Neuronal stem cell (in vitro differentiated cells): ENCODE measurements around the gene WFDC12.
"Not testable (repeated sequence)": the region's sequence is repeated elsewhere in the genome, so short reads cannot be mapped to it uniquely, and the experiment has no call there.

Experiments used
- DNase-seq: peaks from one replicate; pipeline ENCODE4 v3.0.0-alpha.2; 2013; ENCODE audit warnings: low spot score
- H2AFZ ChIP-seq: one replicate; pipeline ENCODE4 v1.6.1; 2013; ENCODE audit warnings: mild to moderate bottlenecking, low read length, inconsistent platforms
- H2AK5ac ChIP-seq: 2 replicates; pipeline ENCODE4 v1.6.1; 2013; ENCODE audit warnings: low read depth, mild to moderate bottlenecking, inconsistent platforms, low read length, moderate library complexity, mixed read lengths
- H2BK120ac ChIP-seq: 2 replicates; pipeline ENCODE4 v1.6.1; 2013; ENCODE audit warnings: low read depth, mild to moderate bottlenecking, inconsistent platforms, low read length, moderate library complexity, mixed read lengths
- H2BK12ac ChIP-seq: one replicate; pipeline ENCODE4 v1.6.1; 2013; ENCODE audit warnings: low read length, inconsistent platforms
- H2BK15ac ChIP-seq: 2 replicates; pipeline ENCODE4 v1.6.1; 2013; ENCODE audit warnings: mild to moderate bottlenecking, low read length, inconsistent platforms, mixed read lengths
- H2BK5ac ChIP-seq: one replicate; pipeline ENCODE4 v1.6.1; 2013; ENCODE audit warnings: inconsistent platforms, mild to moderate bottlenecking, low read length, moderate library complexity
- H3K14ac ChIP-seq: one replicate; pipeline ENCODE4 v1.6.1; 2013; ENCODE audit warnings: low read length, inconsistent platforms
- H3K18ac ChIP-seq: 2 replicates; pipeline ENCODE4 v1.6.1; 2013; ENCODE audit warnings: low read length, inconsistent platforms
- H3K23ac ChIP-seq: 2 replicates; pipeline ENCODE4 v1.6.1; 2013; ENCODE audit warnings: low read depth, mild to moderate bottlenecking, mixed read lengths, low read length, inconsistent platforms; ENCODE audit not compliant: poor library complexity
- H3K27ac ChIP-seq: replicated peaks from 3 replicates; pipeline ENCODE4 v1.5.1; 2013; ENCODE audit warnings: low read length, inconsistent platforms
- H3K27me3 ChIP-seq, 3 experiments: 2 replicates each; pipeline ENCODE4 v1.6.1; 2013; ENCODE audit warnings: low read length in 3 of 3, mild to moderate bottlenecking in 2 of 3, inconsistent platforms in 1 of 3, low read depth in 1 of 3, mixed read lengths in 1 of 3, moderate library complexity in 1 of 3; ENCODE audit not compliant: control insufficient read depth in 3 of 3, insufficient read depth in 3 of 3
- H3K36me3 ChIP-seq, 2 donors: replicated peaks in 1 of 2; 2 replicates each; pipeline ENCODE4 v1.6.1; 2013; ENCODE audit warnings: low read length in 2 of 2; ENCODE audit not compliant: control insufficient read depth in 2 of 2, insufficient read depth in 2 of 2
- H3K4ac ChIP-seq: 2 replicates; pipeline ENCODE4 v1.6.1; 2013; ENCODE audit warnings: inconsistent platforms, mild to moderate bottlenecking, low read length, moderate library complexity
- H3K4me1 ChIP-seq, 2 donors: 1 replicate in 1 of 2; 2 replicates in 1 of 2; pipeline ENCODE4 v1.6.1; 2013; ENCODE audit warnings: low read length in 2 of 2, low read depth in 1 of 2; ENCODE audit not compliant: control insufficient read depth in 2 of 2, insufficient read depth in 1 of 2
- H3K4me2 ChIP-seq: one replicate; pipeline ENCODE4 v1.6.1; 2013; ENCODE audit warnings: mild to moderate bottlenecking, low read length, inconsistent platforms; ENCODE audit not compliant: insufficient read depth, poor library complexity, severe bottlenecking
- H3K4me3 ChIP-seq, 2 donors: 2 replicates each; pipeline ENCODE4 v1.5.1; 2013; ENCODE audit warnings: low read length in 2 of 2, mild to moderate bottlenecking in 2 of 2, inconsistent platforms in 1 of 2, moderate library complexity in 1 of 2
- H3K79me1 ChIP-seq: one replicate; pipeline ENCODE4 v1.6.1; 2013; ENCODE audit warnings: low read depth, mild to moderate bottlenecking, inconsistent platforms, low read length, moderate library complexity
- H3K9ac ChIP-seq: one replicate; pipeline ENCODE4 v1.6.1; 2013; ENCODE audit warnings: mild to moderate bottlenecking, low read depth, low read length, inconsistent platforms; ENCODE audit not compliant: poor library complexity
- H3K9me3 ChIP-seq, 2 donors: replicated peaks in 1 of 2; 2 replicates each; pipeline versions ENCODE3 to v1.6.1; 2013; ENCODE audit warnings: low read length in 2 of 2, mild to moderate bottlenecking in 2 of 2, inconsistent platforms in 1 of 2, low read depth in 1 of 2, mixed read lengths in 1 of 2, moderate library complexity in 1 of 2; ENCODE audit not compliant: control insufficient read depth in 2 of 2, insufficient read depth in 1 of 2
- H4K8ac ChIP-seq: one replicate; pipeline ENCODE4 v1.6.1; 2013; ENCODE audit warnings: low read depth, mild to moderate bottlenecking, inconsistent platforms, low read length, moderate library complexity
- H4K91ac ChIP-seq: one replicate; pipeline ENCODE4 v1.6.1; 2013; ENCODE audit warnings: low read length, low read depth, mild to moderate bottlenecking, inconsistent platforms; ENCODE audit not compliant: poor library complexity
- WGBS, 2 donors: extraction: QIAGEN DNeasy Blood & Tissue Kit; methylation state at CpG; one replicate each; pipeline ENCODE4 v1.1.7; 2013; ENCODE audit warnings: missing lambda C conversion rate in 2 of 2, mixed read lengths in 1 of 2; ENCODE audit not compliant: insufficient read length in 2 of 2, insufficient replicate concordance in 1 of 2; ENCODE audit errors: extremely low coverage in 2 of 2; 5-methylcytosine and 5-hydroxymethylcytosine counted together

Gene WFDC12

GRCh38 chr20:45157962-45158361, 33.7 kb upstream of the WFDC12 start:
- no peak overlapping the region for H4K8ac ChIP-seq
- H2BK120ac ChIP-seq: no peak overlapping the region
- no peak overlapping the region for H2BK12ac ChIP-seq
- peaks cover 0 to 6% (median 0%) of the 10 kb centered on the region in 3 experiments for H3K27me3 ChIP-seq
- H3K4me1 ChIP-seq: no peaks in the 10 kb centered on the region
- H2BK5ac ChIP-seq: no peak overlapping the region
- no peak overlapping the region for H3K4ac ChIP-seq
- H3K9ac ChIP-seq: no peak overlapping the region
- no CpG with 5 or more reads among the region's 1 CpG for WGBS, 2 donors
- H2BK15ac ChIP-seq: no peak overlapping the region
- H3K79me1 ChIP-seq: no peaks in the 10 kb centered on the region
- H3K9me3 ChIP-seq: peaks cover 0 to 2% of the 10 kb centered on the region in 2 donors
- no peak overlapping the region for H2AFZ ChIP-seq
- no peak overlapping the region for H3K4me2 ChIP-seq
- H3K4me3 ChIP-seq: no peak overlapping the region
- no peak overlapping the region for H3K23ac ChIP-seq
- H4K91ac ChIP-seq: no peak overlapping the region
- H3K36me3 ChIP-seq: no peaks in the 10 kb centered on the region
- no peak overlapping the region for H3K18ac ChIP-seq
- H3K27ac ChIP-seq: no peak overlapping the region
- H3K14ac ChIP-seq: no peak overlapping the region
- H2AK5ac ChIP-seq: no peak overlapping the region
- DNase-seq: no peak

GRCh38 chr20:45156713-45157112, 32.4 kb upstream of the WFDC12 start:
- Histone ChIP-seq H3K27me3 (peaks cover 0 to 6% (median 0%) of the 10 kb centered on the region in 3 experiments), H3K27ac (no peak overlapping the region), H3K18ac (no peak overlapping the region), H2BK5ac (no peak overlapping the region), H4K8ac (no peak overlapping the region), H3K79me1 (no peaks in the 10 kb centered on the region), H3K23ac (no peak overlapping the region), H3K36me3 (no peaks in the 10 kb centered on the region), H2BK120ac (no peak overlapping the region), H3K9ac (no peak overlapping the region), H4K91ac (no peak overlapping the region), H3K9me3 (no peaks in the 10 kb centered on the region), H3K4me3 (no peak overlapping the region), H2BK15ac (no peak overlapping the region), H3K4me1 (no peaks in the 10 kb centered on the region), H2BK12ac (no peak overlapping the region), H3K14ac (no peak overlapping the region), H2AK5ac (no peak overlapping the region), H3K4ac (no peak overlapping the region), H3K4me2 (no peak overlapping the region), H2AFZ (no peak overlapping the region)
- no peak for DNase-seq
- WGBS, 2 donors: no CpG with 5 or more reads among the region's 2 CpGs

GRCh38 chr20:45154794-45155193, 30.5 kb upstream of the WFDC12 start:
- not testable (repeated sequence) for H4K8ac ChIP-seq, H3K14ac ChIP-seq, H3K36me3 ChIP-seq, H2BK12ac ChIP-seq, H2BK120ac ChIP-seq, H3K23ac ChIP-seq, H3K4me2 ChIP-seq, H2AFZ ChIP-seq, H3K79me1 ChIP-seq, H3K9ac ChIP-seq, H3K27ac ChIP-seq, H2BK5ac ChIP-seq, H2BK15ac ChIP-seq, H3K4me1 ChIP-seq, H3K27me3 ChIP-seq, H4K91ac ChIP-seq, DNase-seq, H3K4ac ChIP-seq, H3K4me3 ChIP-seq, H3K9me3 ChIP-seq, H3K18ac ChIP-seq, H2AK5ac ChIP-seq
- no CpG with 5 or more reads among the region's 1 CpG for WGBS, 2 donors

- Histone ChIP-seq H3K9me3 (no peaks in the 10 kb centered on the region), H3K4me3 (no peak overlapping the region), H2AK5ac (no peak overlapping the region), H3K79me1 (no peaks in the 10 kb centered on the region), H3K36me3 (no peaks in the 10 kb centered on the region), H3K23ac (no peak overlapping the region), H2AFZ (no peak overlapping the region), H4K91ac (no peak overlapping the region), H4K8ac (no peak overlapping the region), H3K14ac (no peak overlapping the region), H3K9ac (no peak overlapping the region), H3K18ac (no peak overlapping the region), H2BK12ac (no peak overlapping the region), H3K27me3 (peaks cover 0 to 6% (median 0%) of the 10 kb centered on the region in 3 experiments), H2BK5ac (no peak overlapping the region), H2BK15ac (no peak overlapping the region), H3K4ac (no peak overlapping the region), H3K27ac (no peak overlapping the region), H3K4me2 (no peak overlapping the region), H2BK120ac (no peak overlapping the region), H3K4me1 (no peaks in the 10 kb centered on the region)
- no peak for DNase-seq
- no CpG with 5 or more reads among the region's 3 CpGs for WGBS, 2 donors
Observed at GRCh38 chr20:45154183-45154582, 29.9 kb upstream of the WFDC12 start.
